Right lung (tissue), 10 donors: ENCODE results near the gene MSMP. TPM values are rescaled to one million over a fixed set of nuclear protein-coding genes. Genes with fewer than 3 reads are reported as not detected.

ENCODE experiments used
- DNase-seq, 2 donors: peaks; one replicate each; pipeline ENCODE4 v3.0.0-alpha.2; 2013
- long read RNA-seq, 8 donors: transcript quantifications; one replicate each; lab custom pipeline, GENCODE V29; 2026
- polyA plus RNA-seq, 5 donors: library from polyadenylated mRNA; unstranded; fragments of 120-200 nt; gene quantifications; one replicate each; pipeline versions ENCODE4 v1.2.1 to v1.2.3, GENCODE V29; 2013; ENCODE audit warnings: inconsistent platforms in 1 of 5, low replicate concordance in 1 of 5; ENCODE audit not compliant: insufficient read length in 5 of 5, insufficient read depth in 1 of 5

Gene MSMP
- polyA plus RNA-seq = 1 to 10 TPM in 1 of 5 donors, under 1 TPM in 2, not detected in 2; 0.53 to 1.4 (median 0.55) TPM
- long read RNA-seq, donor 1, partial matches to known transcripts = 0 of 2 reads
- long read RNA-seq, donor 1, other reads (novel, unspliced or antisense) = 0 of 2 reads
- long read RNA-seq, donor 2 = 0 reads
- long read RNA-seq, donor 3 = 0 reads
- long read RNA-seq, donor 4, partial matches to known transcripts = 0 of 2 reads
- long read RNA-seq, donor 4, other reads (novel, unspliced or antisense) = 0 of 2 reads
- long read RNA-seq, donor 5, partial matches to known transcripts = 40 of 40 reads
- long read RNA-seq, donor 5, other reads (novel, unspliced or antisense) = 0 of 40 reads
- long read RNA-seq, donor 6, partial matches to known transcripts = 0 of 1 reads
- long read RNA-seq, donor 6, other reads (novel, unspliced or antisense) = 0 of 1 reads
- long read RNA-seq, donor 7, partial matches to known transcripts = 0 of 1 reads
- long read RNA-seq, donor 7, other reads (novel, unspliced or antisense) = 0 of 1 reads
- long read RNA-seq, donor 8, partial matches to known transcripts = 0 of 1 reads
- long read RNA-seq, donor 8, other reads (novel, unspliced or antisense) = 0 of 1 reads

- no peak for DNase-seq
These were observed at the start of gene MSMP for GRCh38 chr9:35754264-35754663. TSS of gene MSMP (minus strand) at chr9:35754276. CDS start at chr9:35754129, 147 bp downstream.

DNA sequence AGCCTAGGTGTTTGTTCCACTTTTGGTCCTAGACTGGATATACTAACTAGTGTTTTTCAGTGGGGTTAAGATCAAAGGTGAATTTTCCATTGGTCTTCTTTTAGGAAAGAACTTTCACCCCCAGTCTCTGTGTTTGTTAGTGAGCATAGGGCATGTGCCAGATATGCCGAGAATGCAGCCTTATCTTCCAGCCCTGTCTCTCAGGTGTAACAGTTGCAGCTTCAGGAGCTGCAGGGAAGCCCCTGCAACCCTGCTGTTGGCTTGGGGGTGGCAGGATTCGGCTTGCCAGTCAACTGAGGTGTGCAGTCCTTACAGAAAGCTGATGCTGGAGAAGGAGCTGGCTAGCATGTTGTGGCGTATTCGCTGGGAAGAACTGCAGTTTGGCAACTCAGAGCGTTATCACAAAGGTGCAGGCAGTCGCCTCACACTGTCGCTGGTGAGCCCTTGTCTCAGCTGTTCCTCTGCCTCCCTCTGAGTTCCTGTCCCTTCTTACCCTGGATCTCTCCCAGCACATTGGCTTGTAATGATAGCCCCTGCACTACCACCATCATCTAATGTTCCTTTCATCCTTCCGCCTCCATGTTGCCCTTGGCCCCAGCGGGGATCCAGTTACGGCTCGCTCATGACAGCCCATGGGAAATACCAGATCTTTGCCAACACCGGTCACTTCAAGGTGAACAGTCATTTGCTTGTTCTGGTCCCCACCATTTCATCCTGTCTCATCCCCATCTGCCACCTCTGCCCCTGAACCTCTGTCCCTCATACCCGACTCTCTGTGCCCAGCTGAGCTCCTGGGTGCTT is 47.5 kb upstream of the MSMP start:
- DNase-seq = no peak

- no peak for DNase-seq
These were observed 46.5 kb upstream of the MSMP start for GRCh38 chr9:35800530-35800929.

GRCh38 chr9:35798658-35799374 is 44.7 kb upstream of the MSMP start:
- DNase-seq = no peak

GRCh38 chr9:35797311-35798109 is 43.4 kb upstream of the MSMP start:
- no peak for DNase-seq

GRCh38 chr9:35795695-35796094 is 41.6 kb upstream of the MSMP start:
- DNase-seq = no peak

- DNase-seq = no peak
These were observed 39.4 kb upstream of the MSMP start for GRCh38 chr9:35793461-35793860.

DNA sequence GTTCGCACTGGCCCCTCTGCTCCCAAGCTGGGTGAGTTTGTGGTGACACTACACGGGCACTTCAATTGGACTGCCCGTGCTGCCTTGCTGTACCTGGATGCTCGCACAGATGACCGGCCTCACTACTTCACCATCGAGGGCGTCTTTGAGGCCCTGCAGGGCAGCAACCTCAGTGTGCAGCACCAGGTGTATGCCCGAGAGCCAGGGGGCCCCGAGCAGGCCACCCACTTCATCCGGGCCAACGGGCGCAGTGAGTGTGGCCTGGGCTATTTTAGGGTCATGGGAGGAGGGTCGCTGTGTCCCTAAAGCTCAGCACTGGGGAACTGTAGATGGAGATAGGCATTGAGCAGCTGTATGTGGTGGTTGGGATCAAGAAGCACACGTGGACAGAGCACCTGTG is 38.8 kb upstream of the MSMP start:
- DNase-seq = no peak

- DNase-seq = no peak
These were observed 38.1 kb upstream of the MSMP start for GRCh38 chr9:35792024-35792813.

DNA sequence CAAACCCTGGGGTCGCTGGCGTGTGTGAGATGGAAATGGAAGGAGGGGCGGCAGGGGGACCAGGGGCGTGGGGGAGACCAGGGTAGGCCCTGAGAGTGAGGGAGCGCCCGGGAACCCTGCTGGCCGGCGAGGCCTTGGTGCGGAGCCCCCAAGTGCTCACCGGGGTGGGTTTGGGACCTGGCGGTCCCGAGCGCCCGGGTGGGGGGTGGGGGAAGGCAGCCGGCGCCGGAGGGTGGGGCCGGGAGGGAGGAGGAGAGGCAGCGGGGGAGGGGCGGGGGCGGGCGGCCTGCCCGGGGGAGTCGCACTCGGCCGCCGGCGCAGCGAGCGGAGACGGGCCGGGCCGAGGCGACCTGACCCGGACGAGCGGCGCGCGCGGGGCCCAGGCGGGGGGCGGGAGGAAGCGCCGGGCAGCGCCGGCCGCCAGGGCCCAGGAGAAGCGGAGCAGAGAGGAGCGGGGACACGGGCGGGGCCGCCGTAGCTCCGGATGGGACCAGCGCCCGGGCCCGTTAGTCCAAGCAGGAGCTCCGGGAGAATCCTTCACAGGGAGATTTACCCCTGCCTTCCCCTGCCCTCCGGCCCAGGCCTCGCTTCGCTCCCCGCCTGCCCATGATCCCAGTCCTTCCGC is 37.3 kb upstream of the MSMP start, which contains the start of gene NPR2:
Gene NPR2 (plus strand): TSS at position 295 of the 625 bp plus-strand sequence. CDS start 818 bp downstream, outside the sequence.
- DNase-seq = peak; percentile 32 to 42

DNA sequence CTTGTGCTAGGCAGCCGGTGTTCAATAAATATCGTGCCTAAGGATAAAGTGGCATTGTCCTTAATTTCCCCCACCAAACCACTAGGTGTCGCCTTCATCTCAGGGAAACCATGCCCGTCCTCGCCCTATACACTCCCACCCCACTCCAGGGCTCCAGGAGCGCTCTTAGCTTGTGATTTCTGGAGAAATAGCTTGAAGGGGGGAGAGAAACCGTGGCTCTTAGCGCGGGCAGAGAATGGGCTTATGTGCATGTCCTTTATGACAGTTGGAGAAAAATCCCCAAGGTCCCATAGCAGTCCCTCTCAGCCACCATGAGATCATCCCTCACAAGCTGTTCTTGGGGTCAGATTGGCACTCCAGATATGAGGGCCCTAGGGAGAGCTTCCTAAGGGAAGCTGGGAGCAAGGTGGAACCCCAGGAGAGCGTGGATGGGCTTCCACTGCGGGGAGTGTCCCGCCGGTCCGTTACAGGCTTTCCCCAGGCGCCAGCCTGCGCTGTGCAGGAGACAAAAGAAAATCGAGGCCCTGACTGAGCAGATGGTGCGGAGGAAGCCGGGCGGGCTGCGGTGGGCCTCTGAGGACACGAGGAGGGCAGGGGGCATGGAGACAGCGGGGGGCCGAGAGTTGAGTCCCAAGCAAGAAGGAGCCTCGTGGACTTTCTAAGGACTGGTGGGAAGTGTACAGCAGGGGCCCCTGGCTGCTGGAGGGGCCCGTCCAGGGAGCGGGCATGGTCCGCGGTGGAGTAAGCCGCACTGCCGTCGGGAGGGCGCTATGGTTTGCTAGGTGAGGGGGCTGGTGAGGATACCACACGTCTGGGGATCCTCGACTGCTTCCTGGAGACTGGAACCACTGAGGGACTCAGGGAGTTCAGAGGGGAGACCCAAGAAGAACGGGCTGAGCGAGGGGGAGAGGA is 36.6 kb upstream of the MSMP start:
- DNase-seq = peak; percentile 77 to 81

GRCh38 chr9:35790025-35790384 is 35.9 kb upstream of the MSMP start:
- DNase-seq = no peak

- DNase-seq = no peak
These were observed 35.5 kb upstream of the MSMP start for GRCh38 chr9:35789541-35789940.

DNA sequence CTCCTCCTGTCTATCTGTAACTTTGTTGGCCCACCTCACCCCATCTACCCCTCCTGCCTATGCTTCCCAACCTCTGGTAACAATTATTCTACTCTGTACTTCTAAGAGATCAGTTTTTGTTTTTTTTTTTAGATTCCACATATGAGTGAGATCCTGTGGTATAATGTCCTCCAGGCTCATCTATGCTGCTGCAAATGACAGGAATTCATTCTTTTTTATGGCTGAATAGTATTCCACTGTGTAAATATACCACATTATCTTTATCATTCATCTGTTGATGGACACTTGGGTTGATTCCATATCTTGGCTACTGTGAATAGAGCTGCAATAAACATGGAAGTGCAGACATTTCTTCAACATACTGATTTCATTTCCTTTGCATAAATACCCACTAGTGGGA is 29.3 kb upstream of the MSMP start:
- no peak for DNase-seq

DNA sequence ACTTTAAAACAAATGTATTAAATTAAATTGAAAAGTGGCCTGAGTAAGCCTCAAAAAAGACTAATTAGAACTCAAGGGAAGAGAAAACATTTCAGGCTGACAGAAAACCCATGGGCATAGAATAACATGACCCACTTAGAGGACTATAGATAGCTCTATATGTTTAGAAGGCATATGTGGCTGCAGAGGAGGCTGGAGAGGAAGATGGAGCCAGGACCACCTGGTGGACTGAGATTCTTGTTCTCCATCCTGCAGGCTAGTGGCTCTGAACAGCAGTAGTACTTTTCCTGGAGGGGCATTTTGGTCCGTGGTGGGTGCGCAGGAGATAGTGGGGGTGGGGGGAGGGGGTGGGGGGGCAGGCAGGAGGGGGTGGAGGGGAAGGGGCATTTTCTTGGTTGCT is 27.0 kb upstream of the MSMP start:
- DNase-seq = no peak

DNA sequence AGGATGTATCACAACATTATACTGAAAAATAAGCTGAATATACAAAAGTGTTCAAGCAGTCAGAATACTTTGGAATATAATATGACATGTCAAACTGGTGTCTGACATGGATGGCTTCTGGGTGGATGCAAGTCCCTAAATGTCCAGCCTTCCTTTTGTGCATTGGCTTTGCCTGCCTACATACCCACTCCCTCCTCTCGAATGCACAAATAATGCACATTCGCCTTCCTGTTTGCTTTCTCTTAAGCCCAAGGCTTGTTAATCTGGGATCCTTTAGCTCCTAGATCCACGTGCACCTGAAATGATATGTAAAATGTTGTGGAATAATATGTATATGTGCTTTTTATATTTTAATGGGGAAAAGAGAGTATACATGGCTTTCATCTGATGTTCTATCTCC is 24.4 kb upstream of the MSMP start:
- no peak for DNase-seq

GRCh38 chr9:35776018-35776417 is 21.9 kb upstream of the MSMP start:
- no peak for DNase-seq

DNA sequence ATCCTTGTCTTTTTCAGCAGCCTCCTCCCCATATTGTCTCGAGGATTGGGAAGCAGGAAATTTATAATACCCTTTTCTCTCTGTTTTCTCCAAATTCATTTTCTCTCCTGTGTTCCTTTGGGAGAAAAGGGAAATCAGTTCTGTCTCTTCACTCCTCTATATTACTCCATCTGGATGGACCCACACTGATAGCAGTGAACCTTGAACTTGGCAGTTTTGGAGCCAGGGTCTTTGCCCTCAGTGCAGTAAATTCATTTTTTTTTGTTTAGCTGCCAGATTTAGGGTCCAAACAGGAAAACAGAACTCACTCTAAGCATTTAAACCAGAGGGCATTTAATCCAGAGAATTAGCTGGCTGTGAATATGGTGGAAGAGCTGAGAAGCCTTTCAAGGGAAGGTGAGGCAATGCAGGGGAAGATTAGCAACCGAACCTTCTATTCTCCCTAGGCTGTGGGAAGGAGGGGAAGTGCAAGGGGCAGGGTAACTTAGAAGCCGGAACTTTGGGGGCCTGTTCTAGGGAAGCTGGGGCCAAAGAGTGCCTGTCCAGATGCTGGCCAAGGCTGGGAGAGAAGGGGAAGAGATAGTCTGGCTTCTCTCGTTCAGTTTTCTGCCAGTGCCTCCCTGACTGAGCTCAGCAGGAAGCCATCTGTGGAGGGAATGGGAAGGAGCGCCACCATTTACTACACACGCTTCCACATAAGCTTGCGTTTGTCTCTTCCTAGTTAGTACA is 21.0 kb upstream of the MSMP start:
- no peak for DNase-seq
